Body of pancreas (tissue), 4 donors: Measurements from ENCODE around the gene CMTM8. TPM values are rescaled to one million over a fixed set of nuclear protein-coding genes. Genes with fewer than 3 reads are reported as not detected.

Source experiments
- ATAC-seq: fragments of 150-250 bp; one replicate; pipeline ENCODE4 v1.9.1; 2016
- DNase-seq, 4 donors: peaks; one replicate each; pipeline ENCODE4 v3.0.0-alpha.2; 2019
- H3K27ac ChIP-seq, 4 donors: fragments of 200-600 bp; sonication (generic); 1 replicate in 3 of 4; 2 replicates in 1 of 4; pipeline versions ENCODE4 v1.5.1 to v1.6.1; 2016 to 2019; ENCODE audit warnings: mild to moderate bottlenecking in 1 of 4, mixed read lengths in 1 of 4, moderate library complexity in 1 of 4
- H3K27me3 ChIP-seq, 2 donors: fragments of 200-600 bp; sonication (generic); one replicate each; pipeline ENCODE4 v1.6.0; 2016; ENCODE audit warnings: mild to moderate bottlenecking in 1 of 2
- H3K36me3 ChIP-seq, 2 donors: fragments of 200-600 bp; sonication (generic); replicated peaks in 1 of 2; 2 replicates each; pipeline ENCODE4 v1.5.1; 2016; ENCODE audit warnings: low read depth in 2 of 2; ENCODE audit not compliant: insufficient read depth in 1 of 2
- H3K4me1 ChIP-seq: fragments of 200-600 bp; sonication (generic); one replicate; pipeline ENCODE4 v1.6.0; 2016
- H3K4me3 ChIP-seq, 2 donors: fragments of 200-600 bp; sonication (generic); 1 replicate in 1 of 2; 2 replicates in 1 of 2; pipeline ENCODE4 v1.5.1; 2016 to 2019
- H3K9me3 ChIP-seq, 3 donors: fragments of 200-600 bp; sonication (generic); 1 replicate in 2 of 3; 2 replicates in 1 of 3; pipeline ENCODE4 v1.5.1; 2016
- CTCF ChIP-seq, 7 experiments: fragments of 450-650 bp in 4 of 7; fragments of 200-600 bp in 3 of 7; sonication (generic) in 3 of 7; IDR thresholded peaks; one replicate each; pipeline ENCODE4 v1.5.1; 2016 to 2019; ENCODE audit warnings: antibody characterized with exemption in 7 of 7
- POLR2A ChIP-seq, 3 donors: fragments of 450-650 bp; IDR thresholded peaks; one replicate each; pipeline ENCODE4 v1.6.1; 2016; ENCODE audit warnings: antibody characterized with exemption in 3 of 3, mild to moderate bottlenecking in 2 of 3
- WGBS, 2 donors: methylation state at CpG; one replicate each; pipeline ENCODE4 v1.1.5; 2017; 5-methylcytosine and 5-hydroxymethylcytosine counted together
- intact Hi-C: fragments of 100-400 bp; cut with DNase I; formaldehyde crosslinking; loops from one replicate; pipeline ENCODE4 v1.15.1; 2023
- total RNA-seq, 2 donors: library from RNA; depleted of rRNA; stranded (reverse); fragments of >200 nt; gene quantifications; one replicate each; pipeline ENCODE4 v1.1.0, GENCODE V29; 2016

Gene CMTM8
- total RNA-seq, 2 donors from 2014 or later = 22.7 to 31.4 TPM

- 71 to 73% methylated on average over 3 of the region's 3 CpGs for WGBS, 2 donors
- no peaks in the 10 kb centered on the region for H3K36me3 ChIP-seq
- no peaks in the 10 kb centered on the region for H3K9me3 ChIP-seq
- ATAC-seq = no peak
- no peak for DNase-seq
- H3K27me3 ChIP-seq = no peaks in the 10 kb centered on the region
- TF ChIP-seq CTCF (IDR thresholded peaks at IDR 0.05) (no peak), POLR2A (IDR thresholded peaks at IDR 0.05) (no peak)
- peaks cover 6% of the 10 kb centered on the region for H3K4me1 ChIP-seq
- H3K4me3 ChIP-seq = no peak overlapping the region
- no peak overlapping the region for H3K27ac ChIP-seq
- intact Hi-C loops = no loop called here
Measured at GRCh38 chr3:32261545-32261944, 23.1 kb downstream of the CMTM8 start.

GRCh38 chr3:32262201-32262600 lies 23.7 kb downstream of the CMTM8 start:
- intact Hi-C loops = no loop called here
- ATAC-seq (no peak), DNase-seq (no peak)
- H3K9me3 ChIP-seq = no peaks in the 10 kb centered on the region
- WGBS, 2 donors = 98 to 100% methylated on average over 2 of the region's 2 CpGs
- TF ChIP-seq CTCF (IDR thresholded peaks at IDR 0.05) = no peak
- no peak for TF ChIP-seq POLR2A (IDR thresholded peaks at IDR 0.05)
- no peak overlapping the region for H3K4me3 ChIP-seq
- H3K4me1 ChIP-seq = peaks cover 6% of the 10 kb centered on the region
- H3K36me3 ChIP-seq = no peaks in the 10 kb centered on the region
- no peak overlapping the region for H3K27ac ChIP-seq
- H3K27me3 ChIP-seq = no peaks in the 10 kb centered on the region

GRCh38 chr3:32274306-32274705 lies 35.8 kb downstream of the CMTM8 start:
- Histone ChIP-seq H3K27me3 (no peaks in the 10 kb centered on the region), H3K9me3 (no peaks in the 10 kb centered on the region), H3K4me3 (no peak overlapping the region), H3K27ac (no peak overlapping the region), H3K4me1 (peaks cover 24% of the 10 kb centered on the region), H3K36me3 (no peaks in the 10 kb centered on the region)
- 95 to 96% methylated on average over 1 of the region's 1 CpG for WGBS, 2 donors
- DNase-seq (no peak), ATAC-seq (no peak)
- TF ChIP-seq CTCF (IDR thresholded peaks at IDR 0.05) (no peak), POLR2A (IDR thresholded peaks at IDR 0.05) (no peak)
- intact Hi-C loops = no loop called here

- WGBS, 2 donors = 92 to 93% methylated on average over 4 of the region's 4 CpGs
- Histone ChIP-seq H3K36me3 (no peaks in the 10 kb centered on the region), H3K4me3 (no peak overlapping the region)
Measured at GRCh38 chr3:32275506-32275905, 37.0 kb downstream of the CMTM8 start.

More at GRCh38 chr3:32275506-32275905, 37.0 kb downstream of the CMTM8 start:
- no peak for ATAC-seq
- no peak for TF ChIP-seq CTCF (IDR thresholded peaks at IDR 0.05)
- Histone ChIP-seq H3K27me3 (no peaks in the 10 kb centered on the region), H3K4me1 (peaks cover 31% of the 10 kb centered on the region), H3K9me3 (no peaks in the 10 kb centered on the region), H3K27ac (peak overlapping the region in 1 of 4 donors; percentile 35)
- no peak for DNase-seq
- intact Hi-C loops = no loop called here
